Thyroid gland (tissue), 4 donors: ENCODE measurements around the gene USP48.

ENCODE experiments used
- CTCF ChIP-seq, 6 experiments: fragments of 200-600 bp in 3 of 6; fragments of 450-650 bp in 3 of 6; sonication (generic) in 3 of 6; IDR thresholded peaks; one replicate each; pipeline ENCODE4 v1.5.1; 2016 to 2019; ENCODE audit warnings: antibody characterized with exemption in 6 of 6, mild to moderate bottlenecking in 2 of 6, inconsistent platforms in 1 of 6, moderate library complexity in 1 of 6
- POLR2A ChIP-seq, 2 donors: fragments of 450-650 bp; IDR thresholded peaks; one replicate each; pipeline ENCODE4 v1.6.1; 2017; ENCODE audit warnings: antibody characterized with exemption in 2 of 2, mild to moderate bottlenecking in 2 of 2, moderate library complexity in 1 of 2

- TF ChIP-seq POLR2A (IDR thresholded peaks at IDR 0.05) (no peak), CTCF (IDR thresholded peaks at IDR 0.05) (no peak)
These were observed 139.3 kb downstream of the USP48 start for GRCh38 chr1:21643624-21644023.
